Activated T-cell treated with anti-CD3 and anti-CD28 coated beads, Interleukin-2, amount 50 U/mL, for 1 hour (primary cell): Measurements from ENCODE around the gene RABGEF1.
"Not testable (repeated sequence)": the region's sequence is repeated elsewhere in the genome, so short reads cannot be mapped to it uniquely, and the experiment has no call there.

Experiments
- DNase-seq: peaks from one replicate; pipeline ENCODE4 v3.0.0-alpha.2; 2020

The RABGEF1 gene

GRCh38 chr7:66767486-66767885 is 27.0 kb downstream of the RABGEF1 start:
- DNase-seq, result not testable (repeated sequence)

DNA sequence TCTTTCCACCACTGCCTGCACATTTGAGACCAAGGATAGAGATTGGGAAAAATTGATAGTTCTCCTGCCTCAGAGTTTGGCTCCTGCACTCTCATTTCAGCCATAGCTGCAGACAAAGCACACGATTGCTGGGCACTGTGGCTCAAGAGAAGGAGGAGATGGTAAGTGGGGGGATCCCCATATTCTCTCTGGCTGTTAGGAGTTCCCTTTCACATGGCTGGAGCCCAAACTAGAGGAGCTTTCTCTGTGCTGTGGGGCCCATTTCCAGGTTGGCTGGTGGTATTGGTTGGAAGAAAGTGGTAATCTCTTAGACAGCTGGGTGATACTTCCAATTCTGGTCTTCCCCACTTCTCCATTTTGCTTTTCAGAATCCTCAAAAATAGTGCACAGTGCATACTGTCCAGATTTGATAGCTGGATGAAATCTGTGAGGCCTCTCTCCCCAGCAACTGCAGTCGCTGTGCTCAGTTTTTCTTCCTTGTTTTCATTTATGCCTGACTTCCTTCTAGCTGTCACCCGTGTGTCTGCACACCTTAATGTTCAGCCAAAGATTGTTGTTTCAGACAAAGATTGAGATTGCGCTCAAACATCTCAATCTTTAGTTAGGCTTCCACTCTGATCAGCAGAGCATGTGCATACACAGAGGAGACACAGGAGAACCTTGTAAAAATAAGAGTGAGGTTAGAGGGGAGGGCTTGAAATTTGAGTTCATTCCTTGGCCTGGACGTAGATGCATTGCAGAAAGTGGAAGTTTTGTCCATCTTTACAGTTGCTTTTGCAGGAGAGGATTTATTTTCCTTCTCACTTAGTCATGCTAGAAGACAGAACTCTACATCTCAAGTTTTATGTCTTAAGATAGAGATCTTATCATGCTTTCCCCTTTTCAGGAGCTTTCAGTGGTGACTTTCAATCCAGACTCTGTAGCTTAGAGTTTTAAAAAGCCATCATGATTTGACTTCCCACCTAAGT is 28.6 kb downstream of the RABGEF1 start:
- DNase-seq, result no peak

- no peak for DNase-seq
These were observed 29.4 kb downstream of the RABGEF1 start for GRCh38 chr7:66769833-66770512.

- DNase-seq, result no peak
These were observed 31.3 kb downstream of the RABGEF1 start for GRCh38 chr7:66771795-66772194.

DNA sequence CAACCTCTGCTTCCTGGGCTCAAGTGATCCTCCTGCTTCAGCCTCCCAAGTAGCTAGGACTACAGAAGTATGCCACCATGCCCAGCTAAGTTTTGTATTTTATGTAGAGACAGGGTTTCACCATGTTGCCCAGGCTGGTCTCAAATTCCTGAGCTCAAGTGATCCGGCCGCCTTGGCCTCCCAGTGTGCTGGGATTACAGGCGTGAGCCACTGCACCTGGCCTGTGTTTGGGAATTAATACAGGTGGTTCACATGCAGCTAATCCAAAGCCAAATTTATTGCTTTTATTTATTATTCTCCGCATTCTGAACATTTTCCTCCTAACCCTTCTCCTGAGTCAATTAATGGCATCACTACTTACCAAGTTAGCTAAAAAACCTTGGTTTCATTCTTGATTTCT is 33.2 kb downstream of the RABGEF1 start:
- DNase-seq, result not testable (repeated sequence)

DNA sequence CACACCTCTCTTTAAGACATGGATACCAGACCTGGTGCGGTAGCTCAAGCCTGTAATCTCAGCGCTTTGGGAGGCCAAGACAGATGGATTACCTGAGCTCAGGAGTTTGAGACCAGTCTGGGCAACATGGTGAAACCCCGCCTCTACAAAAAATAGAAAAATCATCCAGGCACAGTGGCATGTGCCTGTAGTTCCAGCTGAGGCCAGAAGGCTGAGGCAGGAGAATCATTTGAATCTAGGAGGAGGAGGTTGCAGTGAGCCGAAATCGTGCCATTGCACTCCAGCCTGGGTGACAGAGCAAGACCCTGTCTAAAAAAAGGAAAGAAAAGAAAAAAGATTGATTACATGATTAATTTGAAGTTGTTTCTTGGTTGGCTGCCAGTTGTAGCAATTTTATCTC is 35.9 kb downstream of the RABGEF1 start:
- not testable (repeated sequence) for DNase-seq

DNA sequence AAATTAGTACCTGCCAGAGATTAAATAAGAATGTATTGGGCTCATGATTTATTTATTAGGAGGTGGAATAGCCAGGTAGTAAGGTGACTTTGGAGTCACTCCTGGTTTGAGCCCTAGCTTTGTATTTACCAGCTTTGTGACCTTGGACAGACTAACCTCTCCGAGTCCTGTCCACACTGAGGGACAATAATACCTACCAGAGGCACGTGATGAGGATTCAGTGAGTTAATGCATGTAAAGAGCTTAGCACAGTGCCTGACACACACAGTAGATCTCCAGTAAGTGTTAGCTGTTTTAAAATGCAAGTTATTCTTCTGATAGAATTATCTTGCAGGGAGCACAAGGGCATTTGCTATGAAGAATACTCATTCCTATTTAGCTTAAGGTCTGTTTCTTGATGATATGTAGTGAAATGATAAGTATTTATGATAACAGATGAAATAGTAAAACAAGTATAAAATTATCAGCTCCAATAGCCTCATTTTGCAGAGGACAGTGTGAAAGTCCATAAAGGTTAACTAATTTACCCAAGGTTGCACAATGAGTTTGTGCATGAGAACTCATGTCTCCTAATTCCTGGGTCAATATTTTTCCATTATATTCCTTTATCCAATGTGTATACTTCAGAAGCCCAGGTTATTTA is 36.4 kb downstream of the RABGEF1 start:
- DNase-seq, result no peak

DNA sequence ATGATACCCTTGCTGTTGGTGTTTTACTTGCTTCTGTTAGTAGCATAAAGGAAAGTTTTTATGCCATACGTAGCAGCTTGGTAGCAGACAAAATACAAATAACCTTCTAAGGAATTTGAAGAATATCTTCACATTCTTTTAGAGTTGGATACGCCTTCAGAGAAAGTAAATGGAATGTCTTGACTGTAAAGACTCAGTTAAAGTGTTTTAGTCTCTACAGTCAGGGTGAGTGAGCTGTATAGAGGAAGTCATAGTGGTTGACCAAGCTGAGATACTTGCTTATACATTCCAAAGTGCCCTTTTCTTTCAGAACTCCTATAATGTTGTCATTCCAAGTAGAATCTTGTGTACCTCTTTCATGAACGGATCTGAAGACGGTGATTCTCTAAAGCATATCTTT is 37.7 kb downstream of the RABGEF1 start:
- DNase-seq, result no peak

GRCh38 chr7:66779669-66780409 is 39.3 kb downstream of the RABGEF1 start:
- no peak for DNase-seq

DNA sequence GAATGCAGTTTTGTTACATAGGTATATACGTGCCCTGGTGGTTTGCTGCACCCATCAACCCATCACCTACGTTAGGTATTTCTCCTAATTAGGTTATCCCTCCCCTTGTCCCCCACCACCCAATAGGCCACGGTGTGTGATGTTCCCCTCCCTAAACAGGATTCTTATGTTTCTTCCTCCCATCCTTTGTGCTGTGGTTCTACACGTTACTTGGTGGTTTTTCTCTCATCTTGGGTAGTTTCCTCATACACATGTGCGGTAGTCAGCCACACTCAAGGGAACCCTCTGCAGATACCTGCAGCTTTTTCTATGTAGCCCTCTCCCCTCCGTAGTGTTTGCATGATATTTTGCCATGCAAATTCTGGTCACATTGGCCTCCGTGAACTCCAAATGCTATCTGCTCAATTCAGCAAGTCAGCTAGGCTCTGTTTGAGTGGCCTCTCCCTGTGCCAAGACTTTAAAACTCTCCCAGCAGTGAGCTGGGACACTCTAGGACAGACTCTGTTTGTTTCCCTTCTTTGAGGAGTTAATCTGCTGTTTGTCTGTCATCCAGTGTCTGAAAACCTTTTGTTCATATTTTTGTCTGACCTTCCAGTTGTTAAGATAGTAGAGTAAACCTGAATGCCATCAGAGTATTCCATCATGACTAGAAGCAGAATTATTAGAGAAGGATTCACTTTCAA is 41.0 kb downstream of the RABGEF1 start:
- DNase-seq, result no peak

DNA sequence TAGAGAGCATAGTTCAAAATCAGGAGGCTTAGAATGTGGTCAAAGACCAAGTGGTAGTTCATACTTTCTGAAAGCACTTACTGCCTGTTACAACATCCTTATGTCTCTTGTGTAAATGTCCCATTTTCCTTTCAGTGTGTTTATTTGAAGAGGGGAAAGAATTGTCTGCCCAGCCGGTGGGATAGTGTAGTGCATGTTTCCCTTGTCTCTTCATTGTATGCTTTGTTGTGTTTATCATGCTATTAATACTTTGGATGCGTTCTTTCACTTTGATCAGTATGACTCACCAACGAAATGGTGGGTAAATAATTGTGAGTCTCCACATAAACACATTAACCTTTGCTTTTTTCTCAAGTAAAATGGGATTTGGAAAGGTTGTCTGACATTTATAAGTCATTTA is 42.3 kb downstream of the RABGEF1 start:
- DNase-seq, result not testable (repeated sequence)

DNA sequence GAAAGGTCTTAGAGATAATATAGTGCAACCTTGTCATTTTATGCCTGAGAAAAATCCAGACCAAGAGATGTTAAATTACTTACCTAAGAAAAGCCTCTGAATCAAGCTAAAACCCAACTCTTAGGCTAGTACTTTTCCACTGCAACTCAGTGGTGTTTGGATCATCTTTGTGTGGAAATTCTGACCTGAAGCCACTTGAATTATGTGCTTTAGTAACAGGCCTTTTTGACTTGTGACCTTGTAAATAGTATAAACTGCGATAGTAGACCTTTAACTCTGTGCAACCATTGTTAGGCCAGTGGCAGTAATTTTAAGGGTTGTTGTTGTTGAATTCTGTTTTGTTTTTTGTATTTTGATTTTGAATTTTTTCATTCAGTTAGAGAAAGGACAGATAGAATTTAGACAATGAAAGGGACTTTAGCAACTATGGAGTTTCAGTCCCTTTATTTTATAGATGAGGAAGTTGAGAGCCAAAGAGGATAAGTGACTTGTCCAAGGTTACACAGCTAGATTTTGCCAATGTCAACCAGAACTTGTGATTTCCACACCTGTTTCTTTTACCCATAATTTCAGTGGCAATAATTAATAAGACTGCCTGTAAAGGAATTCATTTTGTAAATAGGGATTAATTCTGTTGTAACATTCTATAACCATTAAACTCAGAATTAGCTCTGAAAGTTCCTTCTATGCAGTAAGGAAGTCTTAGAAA is 43.5 kb downstream of the RABGEF1 start:
- not testable (repeated sequence) for DNase-seq

DNA sequence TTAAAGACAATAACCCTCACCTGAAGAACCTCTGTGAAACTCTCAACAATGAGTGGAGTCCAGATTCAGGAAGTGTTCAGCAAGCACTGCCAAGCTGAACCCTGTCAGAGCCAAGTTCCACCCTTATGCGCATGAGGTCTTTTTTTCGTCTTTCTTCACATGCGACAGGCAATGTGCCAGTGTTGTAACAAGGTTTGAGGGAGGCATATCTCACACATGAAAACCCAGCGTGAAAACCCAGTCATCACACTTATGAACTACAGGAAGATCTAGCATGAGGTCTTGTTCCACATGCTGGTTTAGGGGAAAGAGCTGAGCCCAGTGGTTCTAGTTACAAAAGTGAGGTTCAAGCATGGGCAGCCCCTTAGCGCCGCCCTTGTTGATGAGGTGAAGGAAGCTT is 49.7 kb downstream of the RABGEF1 start:
- no peak for DNase-seq

- DNase-seq, result no peak
These were observed 50.2 kb downstream of the RABGEF1 start for GRCh38 chr7:66790725-66791124.

DNA sequence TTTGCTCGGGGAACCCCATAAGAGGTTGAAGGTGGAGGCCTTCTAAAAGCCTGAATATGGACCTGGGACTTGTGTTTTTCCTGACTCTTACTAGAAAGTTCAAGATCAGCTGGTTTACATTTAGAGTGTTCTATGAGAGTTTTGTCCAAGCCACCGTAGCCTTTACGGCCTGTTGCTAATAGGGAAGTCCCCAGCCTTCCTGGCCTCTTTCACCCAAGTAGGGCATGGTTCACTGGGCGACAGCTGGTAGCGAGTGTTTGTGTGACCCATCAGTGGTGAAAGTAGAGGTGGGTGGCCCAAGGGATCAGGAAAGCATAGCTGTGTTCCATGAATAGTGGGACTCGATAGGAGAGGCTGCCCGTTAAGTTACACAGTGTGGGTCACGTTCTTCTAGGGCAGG is 60.1 kb downstream of the RABGEF1 start:
- no peak for DNase-seq

DNA sequence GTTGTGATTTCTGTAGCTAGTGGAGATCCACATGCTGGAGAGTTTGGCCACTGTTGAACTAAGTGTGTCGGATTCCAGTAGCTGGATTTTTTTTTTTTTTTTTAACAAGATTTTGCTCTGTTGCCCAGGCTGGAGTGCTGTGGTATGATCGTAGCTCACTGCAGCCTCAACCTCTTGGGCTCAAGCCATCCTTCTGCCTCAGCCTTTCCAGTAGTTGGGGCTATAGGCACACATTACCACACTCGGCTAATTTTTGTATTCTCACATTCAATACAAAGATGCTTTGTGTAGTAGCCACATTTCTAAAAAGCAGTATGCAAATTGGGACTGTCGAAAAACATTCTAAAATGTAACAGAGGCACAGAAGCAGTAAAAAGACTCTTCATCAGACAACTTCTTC is 63.5 kb downstream of the RABGEF1 start:
- no peak for DNase-seq

DNA sequence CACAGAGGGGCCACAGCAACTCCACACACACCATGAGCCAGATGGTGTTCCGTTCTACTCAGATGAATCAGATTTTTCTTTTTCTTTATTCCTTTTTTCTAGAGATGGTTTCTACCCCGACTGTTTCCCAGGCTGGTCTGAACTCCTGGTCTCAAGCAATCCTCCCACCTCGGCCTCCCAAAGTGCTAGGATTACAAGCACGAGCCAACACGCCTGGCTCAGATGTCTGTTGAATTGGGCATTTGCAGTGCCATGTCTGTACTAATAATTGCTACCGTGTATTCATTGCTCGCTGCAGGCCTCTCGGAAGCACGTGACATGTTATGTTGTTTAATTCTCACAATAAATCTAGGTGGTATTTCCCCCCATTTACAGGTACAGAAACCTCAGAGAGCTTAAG is 67.2 kb downstream of the RABGEF1 start:
- no peak for DNase-seq

DNA sequence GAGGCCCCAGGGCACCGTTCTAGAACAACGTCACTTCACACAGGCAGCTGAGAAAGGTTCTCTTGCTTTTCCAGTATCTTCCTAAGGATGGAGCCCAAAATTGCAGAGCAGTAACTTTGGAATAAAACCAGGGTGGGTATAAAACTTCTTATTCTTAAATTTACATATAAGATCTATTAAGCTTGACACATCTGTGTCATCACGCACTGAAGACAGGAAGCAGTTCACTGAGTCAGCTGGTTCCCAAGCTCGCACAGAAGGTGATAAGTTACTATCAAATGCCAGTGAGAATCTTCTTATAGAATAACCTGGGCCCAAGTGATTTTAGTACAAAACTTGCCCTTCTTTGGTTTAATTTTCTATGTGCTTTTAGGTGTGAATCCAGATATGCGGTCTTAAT is 70.2 kb downstream of the RABGEF1 start:
- DNase-seq, result no peak

DNA sequence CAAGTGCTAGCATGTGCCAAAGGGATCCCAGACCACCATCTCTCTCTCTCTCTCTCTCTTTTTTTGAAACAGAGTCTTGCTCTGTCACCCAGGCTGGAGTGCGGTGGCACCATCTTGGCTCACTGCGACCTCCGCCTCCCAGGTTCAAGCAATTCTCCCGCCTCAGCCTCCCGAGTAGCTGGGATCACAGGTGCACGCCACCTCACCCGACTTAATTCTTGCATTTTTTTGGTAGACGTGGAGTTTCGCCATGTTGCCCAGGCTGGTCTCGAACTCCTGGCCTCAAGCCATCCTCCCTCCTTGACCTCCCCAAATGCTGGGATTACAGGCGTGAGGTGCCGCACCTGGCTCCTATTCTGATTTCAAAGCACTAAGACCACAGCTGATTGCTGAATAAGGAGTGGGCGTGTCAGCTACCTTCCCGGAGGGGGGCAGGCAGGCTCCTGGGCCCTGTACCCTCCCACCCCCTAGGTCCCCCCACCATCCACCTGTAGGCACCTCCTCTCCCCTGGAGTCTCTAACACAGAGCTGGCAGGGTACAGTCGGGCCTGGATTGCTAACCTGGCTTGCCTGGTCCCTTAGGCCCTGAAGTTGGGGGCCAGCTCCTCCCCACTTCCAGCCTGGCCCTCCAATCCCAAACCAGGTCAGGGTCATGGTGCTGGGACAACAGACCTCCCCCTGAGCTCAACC is 74.8 kb downstream of the RABGEF1 start:
- not testable (repeated sequence) for DNase-seq

GRCh38 chr7:66815951-66816350 is 75.4 kb downstream of the RABGEF1 start:
- DNase-seq, result no peak

DNA sequence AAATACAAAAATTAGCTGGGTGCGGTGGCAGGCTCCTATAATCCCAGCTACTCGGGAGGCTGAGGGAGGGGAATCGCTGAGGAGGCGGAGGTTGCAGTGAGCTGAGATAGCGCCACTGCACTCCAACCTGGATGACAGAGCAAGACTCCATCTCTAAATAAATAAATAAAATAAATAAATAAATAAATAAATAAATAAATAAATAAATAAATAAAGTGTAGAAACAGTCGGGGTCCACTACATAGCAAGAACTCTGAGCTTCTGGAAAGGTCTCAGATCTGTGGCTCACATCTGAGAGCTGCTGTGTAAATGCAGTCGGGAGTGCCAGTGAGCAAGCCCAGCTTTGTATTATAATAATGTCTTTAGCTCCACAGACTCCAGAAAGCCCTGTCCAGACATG is 76.1 kb downstream of the RABGEF1 start:
- DNase-seq, result not testable (repeated sequence)
